Measurements from ENCODE around the gene ZHX3. TPM values are rescaled to one million over a fixed set of nuclear protein-coding genes. Genes with fewer than 3 reads are reported as not detected.

The ZHX3 gene
- total and polyA plus RNA-seq, 2 donors: 15.4 to 28.2 TPM

DNA sequence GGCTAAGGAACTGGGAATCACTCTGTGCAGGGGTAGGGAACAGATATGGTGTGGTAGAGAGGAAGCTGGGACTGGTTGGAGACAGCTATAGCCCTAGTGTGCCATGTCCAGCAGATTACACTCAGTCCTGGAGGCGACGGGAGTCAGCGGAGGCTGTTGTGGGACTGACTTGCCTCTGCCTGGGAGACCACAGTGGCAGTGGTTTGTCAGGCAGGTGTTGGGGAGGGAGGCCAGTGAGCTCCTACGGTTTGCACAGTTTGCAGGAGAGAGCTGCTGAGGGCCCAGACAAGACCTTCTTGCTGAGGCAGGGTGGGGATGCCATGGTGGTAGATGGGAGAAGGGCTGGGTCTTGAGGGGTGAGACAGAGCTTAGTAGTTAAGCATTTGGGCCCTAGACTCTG lies 175.3 kb downstream of the ZHX3 start:
- H3K4me3 ChIP-seq (ENCODE audit: low read depth, low read length): no peak overlapping the region
- H3K27ac ChIP-seq (ENCODE audit: low read depth): peak overlapping the region; percentile 25
- 76% methylated on average over 4 of the region's 4 CpGs for WGBS
- no peaks in the 10 kb centered on the region for H3K4me1 ChIP-seq (ENCODE audit: insufficient read depth)
- H3K36me3 ChIP-seq (ENCODE audit: insufficient read depth): no peaks in the 10 kb centered on the region
- no peak for DNase-seq (ENCODE audit: extremely low spot score)

DNA sequence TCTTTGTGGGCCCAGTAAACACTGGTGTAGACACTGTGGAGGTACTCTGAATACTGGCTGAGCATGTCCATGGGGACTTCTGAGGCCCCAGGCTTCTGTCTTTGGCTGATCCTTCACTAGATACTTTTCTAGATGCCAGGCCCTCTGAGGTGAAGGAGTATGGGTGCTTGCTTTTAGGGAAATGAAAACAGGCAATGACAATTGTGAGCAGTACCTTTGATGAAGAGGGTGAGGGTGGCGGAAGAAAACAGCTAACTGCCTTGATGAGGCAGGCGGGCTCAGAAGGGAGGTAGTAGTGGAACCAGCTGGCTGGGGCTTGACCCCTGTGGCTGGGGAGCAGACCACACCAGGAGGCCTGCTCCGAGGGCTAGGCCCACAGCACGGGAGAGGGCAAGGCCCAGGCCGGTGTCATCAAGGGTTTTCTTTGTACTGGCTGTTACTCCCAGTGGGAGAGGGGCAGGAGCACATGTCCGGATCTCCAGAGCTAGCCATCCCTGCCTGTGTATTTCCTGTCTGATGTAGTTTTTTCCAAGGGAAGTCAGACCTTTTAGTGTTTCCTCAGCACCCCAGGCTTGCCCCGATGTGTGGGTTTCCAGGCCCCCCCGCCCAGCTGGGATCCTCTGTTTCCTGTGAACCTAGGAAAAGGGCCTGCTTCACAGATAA lies 176.2 kb downstream of the ZHX3 start:
- peak overlapping the region; percentile 66 for H3K27ac ChIP-seq (ENCODE audit: low read depth)
- no peaks in the 10 kb centered on the region for H3K36me3 ChIP-seq (ENCODE audit: insufficient read depth)
- no peaks in the 10 kb centered on the region for H3K4me1 ChIP-seq (ENCODE audit: insufficient read depth)
- WGBS: 47% methylated on average over 8 of the region's 8 CpGs
- DNase-seq (ENCODE audit: extremely low spot score): no peak
- H3K4me3 ChIP-seq (ENCODE audit: low read depth, low read length): no peak overlapping the region

DNA sequence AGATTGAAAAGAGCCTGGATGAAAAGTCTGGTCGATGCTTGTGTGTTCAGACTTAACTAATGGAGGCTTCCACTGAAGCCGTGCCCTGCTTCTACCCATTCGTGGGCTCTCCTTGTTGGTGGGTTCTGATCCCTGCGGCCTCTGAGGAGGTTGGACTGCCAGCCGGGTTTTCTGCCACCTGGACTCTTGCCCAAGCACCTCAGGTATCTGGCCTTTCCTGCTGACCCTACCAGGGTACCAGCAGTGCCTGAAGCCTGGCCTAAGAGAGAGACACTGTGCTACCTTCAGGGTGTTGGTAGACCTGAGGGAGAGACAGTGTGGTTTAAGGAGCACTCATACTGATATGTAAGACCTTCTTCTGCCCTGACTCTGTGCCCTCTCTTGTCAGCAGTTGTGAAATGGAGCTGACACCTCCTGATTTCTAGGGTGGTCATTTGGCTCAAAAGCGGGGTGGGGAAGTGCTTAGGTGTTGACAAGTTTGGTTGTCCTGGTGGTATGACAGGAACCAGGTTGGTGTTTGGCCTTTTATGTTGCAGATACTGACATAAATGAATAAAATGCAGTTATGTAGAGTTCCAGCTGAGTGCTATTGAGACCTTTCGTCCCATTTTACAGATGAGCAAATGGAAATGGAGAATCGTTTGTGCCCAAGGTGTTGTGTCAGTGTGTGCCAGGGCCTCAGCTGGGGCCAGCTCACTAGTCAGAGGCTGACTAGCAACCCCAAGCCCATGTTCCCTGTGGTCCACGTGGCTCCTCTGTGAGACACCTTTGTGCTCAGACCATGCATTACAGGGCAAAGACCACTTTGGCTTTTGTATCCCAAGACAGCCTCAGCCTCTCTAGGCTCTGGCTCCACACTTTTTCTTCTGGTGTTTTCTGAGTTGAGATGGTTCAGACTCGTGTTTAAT lies 177.1 kb downstream of the ZHX3 start:
- Histone ChIP-seq H3K36me3 (ENCODE audit: insufficient read depth) (no peaks in the 10 kb centered on the region), H3K4me1 (ENCODE audit: insufficient read depth) (no peaks in the 10 kb centered on the region), H3K4me3 (ENCODE audit: low read depth, low read length) (no peak overlapping the region), H3K27ac (ENCODE audit: low read depth) (peak overlapping the region; percentile 28)
- WGBS: 68% methylated on average over 10 of the region's 10 CpGs
- DNase-seq (ENCODE audit: extremely low spot score): no peak

DNA sequence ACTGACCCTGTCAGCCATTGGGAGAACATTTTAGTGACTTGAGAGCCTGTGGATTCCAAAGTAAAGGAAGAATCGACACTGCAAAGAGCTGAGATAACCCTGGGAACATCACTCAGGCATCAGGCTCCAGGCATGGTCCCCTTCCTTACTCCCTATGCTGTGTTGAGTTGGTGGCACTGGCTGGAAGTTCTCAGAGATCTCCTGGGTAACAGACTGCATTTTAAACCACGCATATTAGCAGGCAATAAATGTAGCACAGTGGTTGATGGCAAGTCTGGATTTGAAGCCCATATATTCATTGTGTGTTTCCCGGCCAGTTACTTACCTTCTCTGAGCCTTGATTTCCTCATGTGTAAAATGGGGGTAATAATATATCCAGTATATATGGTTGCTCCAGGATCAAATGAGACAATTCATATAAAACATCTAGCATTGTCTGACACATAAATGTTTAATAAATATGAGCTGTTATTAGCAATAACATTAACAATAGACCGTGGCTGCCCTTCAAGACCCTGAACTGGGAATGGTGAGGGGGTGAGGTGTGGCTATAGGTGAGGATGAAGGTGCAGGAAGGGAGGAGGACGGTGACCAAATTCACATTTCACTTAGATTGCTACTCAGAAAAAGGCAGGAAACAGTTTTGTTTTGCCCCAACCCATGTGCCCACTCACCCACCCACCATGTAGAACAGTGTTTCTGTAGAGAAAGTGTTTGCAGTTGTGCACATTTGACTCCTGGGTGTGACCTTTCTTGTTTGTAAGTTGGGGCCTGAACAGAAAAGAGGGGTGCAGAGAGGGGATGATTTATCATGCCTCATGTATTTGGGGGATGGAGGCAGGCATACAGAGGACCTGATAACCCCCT lies 178.1 kb downstream of the ZHX3 start:
- Histone ChIP-seq H3K27ac (ENCODE audit: low read depth) (peak overlapping the region; percentile 28), H3K36me3 (ENCODE audit: insufficient read depth) (no peaks in the 10 kb centered on the region), H3K4me3 (ENCODE audit: low read depth, low read length) (peak overlapping the region; percentile 87), H3K4me1 (ENCODE audit: insufficient read depth) (no peaks in the 10 kb centered on the region)
- DNase-seq (ENCODE audit: extremely low spot score): no peak
- 55% methylated on average over 5 of the region's 5 CpGs for WGBS

DNA sequence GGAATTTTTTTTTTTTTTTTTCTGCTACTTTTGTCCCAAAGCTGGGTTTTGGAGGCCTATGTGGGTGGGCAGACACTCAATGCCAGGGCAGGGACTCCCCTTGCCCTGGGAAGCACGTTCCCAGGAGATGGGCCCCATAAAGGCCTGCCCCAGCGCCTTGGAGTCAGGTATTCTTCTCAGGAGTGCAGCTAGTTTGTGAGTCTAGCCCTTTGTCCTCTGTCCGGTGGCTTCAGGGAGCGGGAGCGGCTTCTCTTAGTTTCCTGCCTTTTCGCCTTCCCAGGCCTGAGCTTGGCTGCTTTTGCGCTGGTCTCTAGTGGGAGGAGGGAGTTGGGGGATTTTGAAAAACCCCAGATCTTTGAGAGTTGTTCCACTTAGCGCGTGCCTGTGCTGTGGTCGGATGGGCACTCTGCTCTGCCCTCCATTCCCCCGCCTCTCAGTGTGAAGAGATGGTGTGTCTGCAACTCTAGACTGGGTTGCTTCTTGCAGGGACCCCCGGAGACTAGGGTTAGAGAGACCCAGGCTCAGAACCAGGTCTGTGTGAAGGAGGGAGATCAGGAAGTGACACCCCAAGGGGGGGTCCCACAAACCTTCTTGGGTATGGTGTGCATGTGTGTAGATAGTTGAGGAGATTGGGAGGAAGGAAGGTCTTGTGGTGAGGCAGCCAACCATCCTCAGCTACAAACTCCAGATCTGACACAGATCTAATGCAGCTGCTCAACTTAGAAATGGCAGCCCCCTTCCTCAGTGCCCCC lies 178.9 kb downstream of the ZHX3 start:
- Histone ChIP-seq H3K27ac (ENCODE audit: low read depth) (peak overlapping the region; percentile 60), H3K4me3 (ENCODE audit: low read depth, low read length) (peak overlapping the region; percentile 87), H3K4me1 (ENCODE audit: insufficient read depth) (no peaks in the 10 kb centered on the region), H3K36me3 (ENCODE audit: insufficient read depth) (no peaks in the 10 kb centered on the region)
- no peak for DNase-seq (ENCODE audit: extremely low spot score)
- WGBS: 11% methylated on average over 12 of the region's 12 CpGs

DNA sequence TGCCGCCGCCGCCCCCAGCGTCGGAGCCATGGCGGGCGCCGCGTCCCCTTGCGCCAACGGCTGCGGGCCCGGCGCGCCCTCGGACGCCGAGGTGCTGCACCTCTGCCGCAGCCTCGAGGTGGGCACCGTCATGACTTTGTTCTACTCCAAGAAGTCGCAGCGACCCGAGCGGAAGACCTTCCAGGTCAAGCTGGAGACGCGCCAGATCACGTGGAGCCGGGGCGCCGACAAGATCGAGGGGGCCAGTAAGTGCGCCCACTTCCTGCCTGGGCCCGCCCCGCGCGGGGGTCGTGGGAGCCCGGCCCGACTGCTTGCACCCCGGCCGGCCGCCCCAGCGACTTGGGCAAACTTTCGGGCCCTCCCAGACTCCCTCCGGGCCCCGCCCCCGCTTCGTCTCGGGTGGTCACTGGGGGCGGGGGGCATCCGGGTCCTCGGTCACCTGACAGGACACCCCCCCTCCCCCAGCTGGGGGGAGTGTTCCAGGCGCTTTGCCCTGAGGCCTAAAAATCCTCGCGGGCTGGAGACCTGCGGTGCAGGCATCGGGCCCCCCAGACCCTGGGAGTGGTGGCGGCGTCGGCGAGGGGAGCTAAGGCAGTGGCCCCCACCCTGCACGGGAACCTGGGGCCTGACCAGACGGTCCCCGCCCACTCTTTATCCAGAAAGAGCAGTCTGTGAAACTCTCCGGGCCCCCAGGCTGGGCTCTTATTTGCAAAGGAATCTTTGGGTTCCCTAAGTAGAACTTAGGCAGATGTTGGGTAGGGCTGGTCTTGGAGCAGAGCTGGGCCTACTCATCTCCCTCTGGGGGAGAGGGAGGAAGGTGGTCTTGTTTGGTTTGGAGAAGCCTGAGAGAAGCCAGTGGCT lies 179.7 kb downstream of the ZHX3 start:
- under 1% methylated on average over 66 of the region's 66 CpGs for WGBS
- Histone ChIP-seq H3K36me3 (ENCODE audit: insufficient read depth) (no peaks in the 10 kb centered on the region), H3K4me1 (ENCODE audit: insufficient read depth) (no peaks in the 10 kb centered on the region), H3K4me3 (ENCODE audit: low read depth, low read length) (peak overlapping the region; percentile 87), H3K27ac (ENCODE audit: low read depth) (peak overlapping the region; percentile 96)
- no peak for DNase-seq (ENCODE audit: extremely low spot score)

DNA sequence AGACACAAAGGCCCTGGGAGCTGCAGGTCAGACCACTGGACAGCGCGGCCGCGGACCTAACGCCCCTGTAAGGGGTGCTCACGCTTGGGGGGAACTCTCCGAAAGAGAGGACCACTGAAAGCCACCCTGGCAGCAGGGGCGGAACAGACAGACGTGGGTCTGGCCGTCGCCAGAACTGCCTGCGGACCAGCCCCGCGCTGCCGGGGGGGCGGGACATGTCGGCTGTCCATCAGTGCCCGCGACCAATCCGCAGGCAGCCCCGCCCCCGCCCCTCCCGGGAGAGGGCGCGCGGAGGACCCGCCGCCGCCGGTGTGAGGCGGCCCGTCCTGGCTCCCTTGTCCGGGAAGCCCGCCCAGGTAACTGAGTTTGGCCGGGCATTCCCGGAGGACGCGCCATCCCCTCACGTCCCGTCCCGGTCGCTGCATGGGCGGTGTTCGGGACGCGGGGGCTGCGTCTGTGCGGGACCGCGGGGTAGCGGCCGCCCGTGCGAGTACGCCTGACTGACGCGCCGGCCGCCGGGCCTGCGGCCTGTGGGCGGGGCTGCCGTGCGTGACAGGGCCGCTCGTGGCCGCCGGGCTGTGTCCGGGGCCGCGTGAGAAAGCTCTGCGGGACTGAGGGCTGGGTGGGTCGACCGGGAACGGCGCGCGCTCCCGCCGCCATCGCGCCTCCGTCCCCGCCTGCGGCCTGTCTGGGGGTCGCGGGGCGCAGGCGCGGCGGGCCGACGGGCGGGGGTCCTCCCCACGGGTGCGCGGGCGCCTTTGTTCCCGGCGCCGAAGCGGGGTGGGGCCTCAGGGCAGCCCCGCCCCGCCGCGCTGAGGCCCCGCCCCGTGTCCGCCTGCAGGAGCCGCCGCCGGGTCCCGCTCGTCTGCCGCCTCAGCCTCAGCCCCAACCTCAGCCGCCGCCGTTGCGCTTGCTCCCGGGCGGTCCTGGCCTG lies 180.6 kb downstream of the ZHX3 start, which contains the start of gene PLCG1:
Gene PLCG1 (plus strand): TSS at position 864 of the 934 bp plus-strand sequence. CDS start 99 bp downstream, outside the sequence.
- H3K4me3 ChIP-seq (ENCODE audit: low read depth, low read length): peak within 1 kb of the TSS; percentile 87
- H3K36me3 ChIP-seq (ENCODE audit: insufficient read depth): no peaks in the 10 kb centered on the region
- WGBS: under 1% methylated on average over 121 of the region's 121 CpGs
- no peaks in the 10 kb centered on the region for H3K4me1 ChIP-seq (ENCODE audit: insufficient read depth)
- H3K27ac ChIP-seq (ENCODE audit: low read depth): peak within 1 kb of the TSS; percentile 96
- DNase-seq (ENCODE audit: extremely low spot score): no peak

DNA sequence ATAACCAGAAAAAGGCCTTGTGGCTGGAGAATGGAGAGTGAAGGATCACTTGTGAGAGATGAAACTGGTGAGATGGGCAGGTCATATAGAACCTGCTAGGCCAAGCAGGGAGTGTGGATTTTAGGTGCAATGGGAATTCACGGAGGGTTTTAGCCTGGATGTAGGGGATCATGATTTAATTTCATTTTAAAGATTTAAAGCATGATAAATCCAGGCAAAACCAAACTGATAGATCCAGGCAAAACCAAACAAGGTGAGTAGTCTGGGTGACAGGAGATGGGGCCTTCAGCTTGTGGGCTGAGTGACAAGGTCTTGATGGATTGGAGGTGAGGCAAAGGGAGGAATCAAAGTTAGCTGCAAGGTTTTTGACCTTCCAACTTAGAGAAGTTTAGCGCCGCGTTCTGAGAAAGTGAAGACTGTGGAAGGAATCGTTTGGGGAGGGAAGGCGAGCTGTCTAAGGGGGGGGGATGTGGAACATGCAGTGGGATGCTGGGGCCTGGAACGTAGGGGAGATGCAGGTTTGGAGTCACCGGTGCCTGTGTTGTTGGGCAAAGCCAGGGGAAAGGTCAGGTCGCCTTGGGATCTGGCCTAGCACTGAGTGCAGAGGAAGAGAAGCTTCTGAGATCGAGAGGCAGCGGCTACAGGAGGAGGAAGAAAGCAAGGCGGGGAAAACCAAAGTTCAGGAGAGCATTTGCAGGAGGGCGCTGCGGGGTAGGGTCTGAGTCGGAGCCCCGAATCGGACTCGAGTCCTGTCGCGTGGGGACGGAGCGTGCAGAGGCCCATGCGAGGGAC lies 181.4 kb downstream of the ZHX3 start:
- H3K36me3 ChIP-seq (ENCODE audit: insufficient read depth): no peaks in the 10 kb centered on the region
- WGBS: 35% methylated on average over 23 of the region's 23 CpGs
- DNase-seq (ENCODE audit: extremely low spot score): no peak
- H3K27ac ChIP-seq (ENCODE audit: low read depth): peak overlapping the region; percentile 61
- peak overlapping the region; percentile 87 for H3K4me3 ChIP-seq (ENCODE audit: low read depth, low read length)
- H3K4me1 ChIP-seq (ENCODE audit: insufficient read depth): no peaks in the 10 kb centered on the region

DNA sequence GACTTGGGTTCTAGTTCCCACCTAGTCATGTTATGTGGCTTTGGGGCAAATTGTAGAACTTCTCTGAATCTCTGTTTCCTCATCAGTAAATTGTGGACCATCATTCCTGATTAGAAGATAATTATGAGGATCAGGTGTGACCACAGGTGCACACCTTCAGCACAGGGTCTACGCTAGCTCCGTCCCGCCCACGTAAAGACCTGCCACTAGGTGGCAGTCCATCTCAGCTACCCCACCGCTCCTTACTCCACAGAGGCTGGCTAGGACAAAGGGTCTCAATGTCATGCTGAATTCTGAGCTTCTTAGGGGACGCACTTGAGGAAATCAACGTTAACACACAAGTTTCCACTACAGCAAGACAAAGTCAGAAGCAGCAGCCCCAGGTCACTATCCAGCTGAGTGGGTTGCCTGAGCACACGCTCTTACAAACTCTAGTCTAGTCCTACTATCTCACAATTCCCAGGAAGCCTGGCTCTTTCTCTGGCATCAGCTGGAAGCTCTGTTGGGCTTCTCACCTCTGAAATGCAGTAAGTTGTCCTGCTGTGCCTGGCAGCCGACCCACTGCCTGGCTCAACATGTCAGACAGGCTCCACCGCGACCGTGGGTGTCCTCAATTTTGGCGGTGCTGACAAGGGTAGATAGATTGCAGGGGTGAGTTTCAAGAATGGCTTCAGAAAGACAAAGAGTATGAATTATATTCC lies 182.2 kb downstream of the ZHX3 start:
- H3K27ac ChIP-seq (ENCODE audit: low read depth): no peak overlapping the region
- no peak overlapping the region for H3K4me3 ChIP-seq (ENCODE audit: low read depth, low read length)

DNA sequence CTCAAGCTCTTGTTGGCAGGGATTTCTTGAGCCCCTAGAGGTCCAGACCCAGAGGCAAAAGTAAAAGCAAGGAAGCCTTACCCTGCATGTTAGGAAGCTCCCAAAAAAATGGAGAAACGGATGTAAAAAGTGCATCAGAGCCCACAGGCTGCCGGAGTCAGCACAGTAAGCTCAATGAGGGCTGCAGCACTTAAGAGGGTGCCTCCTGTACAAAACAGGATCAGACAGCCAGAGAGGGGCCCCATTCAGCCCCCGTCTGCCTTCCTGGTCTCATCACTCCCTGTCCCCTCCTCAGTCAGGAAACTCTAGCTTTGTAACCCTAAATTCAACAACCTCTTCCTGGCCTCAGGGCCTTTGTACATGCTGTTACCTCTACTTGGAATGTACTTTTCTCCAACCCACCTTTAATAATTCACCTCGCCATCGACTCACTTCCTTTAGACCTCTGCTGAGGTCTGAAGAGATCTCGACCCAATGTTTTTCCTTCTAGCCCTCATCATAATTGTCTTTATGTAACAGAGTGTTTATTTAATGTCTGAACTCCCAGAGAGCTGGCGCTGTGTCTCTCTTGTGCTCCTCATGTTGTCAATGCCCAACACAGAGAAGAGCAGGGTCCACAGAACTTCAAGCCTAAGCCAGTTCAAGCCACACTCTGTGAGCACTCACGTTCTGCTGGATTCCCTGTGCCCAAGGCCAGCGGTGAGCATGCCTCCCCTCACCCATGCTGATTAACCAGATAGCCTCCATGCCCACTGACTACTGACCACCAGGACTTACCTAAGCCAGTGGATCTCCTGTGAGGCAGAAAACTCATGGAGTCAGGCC lies 183.0 kb downstream of the ZHX3 start:
- Histone ChIP-seq H3K27ac (ENCODE audit: low read depth) (no peak overlapping the region), H3K4me3 (ENCODE audit: low read depth, low read length) (no peak overlapping the region), H3K36me3 (ENCODE audit: insufficient read depth) (no peaks in the 10 kb centered on the region), H3K4me1 (ENCODE audit: insufficient read depth) (no peaks in the 10 kb centered on the region)
- DNase-seq (ENCODE audit: extremely low spot score): no peak
- WGBS: 85% methylated on average over 9 of the region's 9 CpGs

More for the DNA sequence above, 182.2 kb downstream of the ZHX3 start:
- 64% methylated on average over 13 of the region's 13 CpGs for WGBS
- no peak for DNase-seq (ENCODE audit: extremely low spot score)
- no peaks in the 10 kb centered on the region for H3K36me3 ChIP-seq (ENCODE audit: insufficient read depth)
- no peaks in the 10 kb centered on the region for H3K4me1 ChIP-seq (ENCODE audit: insufficient read depth)
